GM12874 (cell line): ENCODE results near the gene COL6A6.

Experiments used
- CTCF ChIP-seq: IDR thresholded peaks from 2 replicates; pipeline ENCODE4 v1.5.1; 2011; ENCODE audit warnings: low read depth, mild to moderate bottlenecking, control low read depth, low read length, moderate library complexity; ENCODE audit not compliant: insufficient read depth

COL6A6 gene

DNA sequence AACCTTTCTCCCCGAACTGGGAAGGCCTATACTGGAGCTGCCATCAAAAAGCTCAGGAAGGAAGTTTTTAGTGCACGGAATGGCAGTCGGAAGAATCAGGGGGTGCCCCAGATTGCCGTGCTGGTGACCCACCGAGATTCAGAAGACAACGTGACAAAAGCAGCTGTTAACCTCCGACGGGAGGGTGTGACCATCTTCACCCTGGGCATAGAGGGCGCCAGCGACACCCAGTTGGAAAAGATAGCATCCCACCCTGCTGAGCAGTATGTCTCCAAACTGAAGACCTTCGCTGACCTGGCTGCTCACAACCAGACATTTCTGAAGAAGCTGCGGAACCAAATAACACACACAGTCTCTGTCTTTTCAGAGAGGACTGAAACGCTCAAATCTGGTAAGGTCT is 48.2 kb downstream of the COL6A6 start:
- TF ChIP-seq CTCF: no peak
